Activated CD8-positive, alpha-beta T cell treated with anti-CD3 and anti-CD28 coated beads for 36 hours (primary cell): Measurements from ENCODE around the gene FAM228B. TPM values are rescaled to one million over a fixed set of nuclear protein-coding genes. Genes with fewer than 3 reads are reported as not detected.
A peak's percentile ranks its signal among the peaks of the same experiment; 100 is the strongest.

Experiments used
- ATAC-seq: fragments of 200-7000 bp; cut with Tn5 transposase; one replicate; pipeline ENCODE4 v1.10.0; 2021; ENCODE audit warnings: mild to moderate bottlenecking, moderate library complexity
- CTCF ChIA-PET: fragments of 350-600 bp; sonication (Branson Sonifier 250); formaldehyde crosslinking; loops from one replicate; lab custom pipeline; 2021; ENCODE audit warnings: antibody characterized with exemption; lab: Charles Lee
- POLR2A ChIA-PET: fragments of 350-600 bp; sonication (Branson Sonifier 250); formaldehyde crosslinking; loops from one replicate; lab custom pipeline; 2021; ENCODE audit warnings: antibody characterized with exemption; lab: Charles Lee
- DNase-seq: peaks from one replicate; pipeline ENCODE4 v3.0.0-alpha.2; 2020
- H3K27ac Mint-ChIP-seq: one replicate; pipeline ENCODE4 v1.8.0; 2021; ENCODE audit warnings: mild to moderate bottlenecking, mixed read lengths
- H3K27me3 Mint-ChIP-seq: one replicate; pipeline ENCODE4 v1.8.0; 2021; ENCODE audit warnings: mixed read lengths
- H3K36me3 Mint-ChIP-seq: one replicate; pipeline ENCODE4 v1.8.0; 2021; ENCODE audit warnings: low read depth, mixed read lengths
- H3K4me1 Mint-ChIP-seq: one replicate; pipeline ENCODE4 v1.8.0; 2021; ENCODE audit warnings: low read depth, mixed read lengths
- H3K4me3 Mint-ChIP-seq: one replicate; pipeline ENCODE4 v1.8.0; 2021; ENCODE audit warnings: mild to moderate bottlenecking, moderate library complexity, mixed read lengths
- H3K9me3 Mint-ChIP-seq: one replicate; pipeline ENCODE4 v1.8.0; 2021; ENCODE audit warnings: mixed read lengths
- CTCF ChIP-seq: fragments of 200-600 bp; IDR thresholded peaks from one replicate; pipeline ENCODE4 v1.8.0; 2022; ENCODE audit warnings: antibody characterized with exemption, mild to moderate bottlenecking
- intact Hi-C: fragments of 100-400 bp; cut with micrococcal nuclease; formaldehyde crosslinking; loops from one replicate; pipeline ENCODE4 v1.10.0; 2022
- total RNA-seq, 2 experiments: library from RNA; stranded (reverse); gene quantifications; one replicate each; pipeline ENCODE4 v1.2.3, GENCODE V29; 2021

Gene FAM228B
- total RNA-seq, 2 experiments from 2014 or later = 4.5 to 5.7 TPM

- ATAC-seq (no peak), DNase-seq (no peak)
- ChIA-PET POLR2A (interaction anchor here (0.8 to 3.1 kb wide), 4 partner anchors 33 to 178 kb away, joined by 3 to 20 read pairs (median 4); partner anchors contain the start of gene ATAD2B), CTCF (interaction anchor here (0.6 to 4.8 kb wide), 26 partner anchors 10 to 257 kb away, joined by 3 to 76 read pairs (median 7); partner anchors contain the start of genes ATAD2B, FAM228B, FKBP1B and MFSD2B)
- no peak for TF ChIP-seq CTCF
- H3K27me3 Mint-ChIP-seq = no peaks in the 10 kb centered on the region
- H3K4me1 Mint-ChIP-seq = peaks cover 12% of the 10 kb centered on the region
- peaks cover 6% of the 10 kb centered on the region for H3K36me3 Mint-ChIP-seq
- H3K27ac Mint-ChIP-seq = peak overlapping the region; percentile 79
- no peaks in the 10 kb centered on the region for H3K9me3 Mint-ChIP-seq
- intact Hi-C loops = loop anchor here (5.0 kb wide), 1 partner anchor 261 kb away; no protein-coding TSS in a partner anchor
- peak overlapping the region; percentile 84 for H3K4me3 Mint-ChIP-seq
Measured at GRCh38 chr2:24082787-24083566, 40.3 kb upstream of the FAM228B start.

GRCh38 chr2:24083567-24084385 is 39.5 kb upstream of the FAM228B start:
- DNase-seq = peak; percentile 73
- ChIA-PET CTCF (interaction anchor here (0.6 to 4.8 kb wide), 43 partner anchors 8 to 286 kb away, joined by 3 to 76 read pairs (median 6); partner anchors contain the start of genes ATAD2B, FAM228B, FKBP1B and MFSD2B), POLR2A (interaction anchor here (0.8 to 3.1 kb wide), 4 partner anchors 34 to 179 kb away, joined by 3 to 20 read pairs (median 5); partner anchors contain the start of gene ATAD2B)
- no peak for TF ChIP-seq CTCF
- intact Hi-C loops = loop anchor here (5.0 kb wide), 1 partner anchor 261 kb away; no protein-coding TSS in a partner anchor
- Mint-ChIP-seq H3K27me3 (no peaks in the 10 kb centered on the region), H3K4me1 (peaks cover 12% of the 10 kb centered on the region), H3K27ac (peak overlapping the region; percentile 79), H3K4me3 (peak overlapping the region; percentile 84), H3K36me3 (peaks cover 6% of the 10 kb centered on the region), H3K9me3 (no peaks in the 10 kb centered on the region)
- peak; percentile 82 for ATAC-seq

DNA sequence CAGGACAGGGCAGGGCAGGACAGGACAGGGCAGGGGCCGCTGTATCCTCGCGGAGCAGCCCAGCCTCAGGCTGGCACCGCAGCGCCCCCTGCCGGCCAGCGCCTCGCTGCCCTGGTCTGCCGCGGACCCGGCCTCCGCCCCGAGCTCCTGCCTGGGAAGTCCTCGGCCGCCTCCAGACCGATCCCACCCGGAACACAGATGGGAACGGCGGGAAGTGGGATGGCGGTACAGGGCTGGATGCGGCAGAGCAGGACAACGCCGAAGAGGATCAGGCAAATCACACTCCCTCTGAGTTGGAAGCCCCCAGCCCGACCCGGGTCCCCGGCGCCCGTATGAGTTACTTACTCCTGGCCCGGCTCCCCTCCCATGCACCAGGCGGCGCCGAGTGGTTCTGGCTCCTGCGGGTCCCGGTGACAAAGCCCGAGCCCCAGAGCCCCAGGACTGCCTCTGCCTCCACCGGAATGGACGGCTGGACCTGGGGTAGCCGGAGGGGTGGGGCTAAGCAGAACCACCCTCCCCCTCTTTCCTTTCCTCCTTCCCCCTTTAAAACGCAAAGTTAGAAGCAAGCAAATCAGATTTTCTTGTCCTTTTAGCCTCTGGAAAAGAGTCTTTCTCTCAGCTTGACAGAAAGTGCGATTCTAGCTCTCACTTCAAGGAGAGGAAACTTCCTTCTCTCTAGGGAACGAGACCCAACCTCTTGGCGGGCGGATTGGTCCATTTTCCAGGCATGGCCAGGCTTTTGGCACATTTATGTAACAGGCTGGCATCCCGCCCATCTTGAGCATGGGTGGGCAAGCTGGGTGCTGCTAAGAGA is 38.7 kb upstream of the FAM228B start, which contains the start of gene TP53I3:
TP53I3 (minus strand) TSS at position 449 of the 814 bp plus-strand sequence. CDS start 508 bp downstream, outside the sequence.
- Mint-ChIP-seq H3K27ac (peak within 1 kb of the TSS; percentile 79), H3K27me3 (no peaks in the 10 kb centered on the region), H3K9me3 (no peaks in the 10 kb centered on the region), H3K4me1 (peaks cover 12% of the 10 kb centered on the region), H3K36me3 (peaks cover 8% of the 10 kb centered on the region), H3K4me3 (peak within 1 kb of the TSS; percentile 84)
- intact Hi-C loops = loop anchor here (5.0 kb wide), 1 partner anchor 262 kb away; no protein-coding TSS in a partner anchor
- peak; percentile 85 for DNase-seq
- TF ChIP-seq CTCF = peak; percentile 97
- CTCF ChIA-PET = interaction anchor here (0.6 to 4.8 kb wide), 58 partner anchors 8 to 459 kb away, joined by 3 to 76 read pairs (median 5); partner anchors contain the start of genes ATAD2B, FAM228B, FKBP1B and MFSD2B
- POLR2A ChIA-PET = interaction anchor here (1.1 to 3.1 kb wide), 5 partner anchors 11 to 180 kb away, joined by 3 to 20 read pairs (median 5); partner anchors contain the start of gene ATAD2B
- peak; percentile 90 for ATAC-seq

GRCh38 chr2:24085200-24085489 is 38.1 kb upstream of the FAM228B start:
- no peak for TF ChIP-seq CTCF
- DNase-seq (no peak), ATAC-seq (no peak)
- Mint-ChIP-seq H3K36me3 (peaks cover 8% of the 10 kb centered on the region), H3K4me1 (peaks cover 12% of the 10 kb centered on the region), H3K4me3 (peak overlapping the region; percentile 84), H3K9me3 (no peaks in the 10 kb centered on the region), H3K27me3 (no peaks in the 10 kb centered on the region), H3K27ac (no peak overlapping the region)
- intact Hi-C loops = no loop called here
- POLR2A ChIA-PET = interaction anchor here (1.1 to 3.1 kb wide), 3 partner anchors 12 to 158 kb away, joined by 3 to 20 read pairs (median 3); partner anchors contain the start of gene ATAD2B
- CTCF ChIA-PET = interaction anchor here (0.8 to 4.8 kb wide), 29 partner anchors 9 to 460 kb away, joined by 3 to 76 read pairs (median 5); partner anchors contain the start of genes ATAD2B, FAM228B, FKBP1B and PFN4
